HEK293 (cell line): ENCODE measurements around the gene CMTM2.

Experiments
- EGR2 ChIP-seq: fragments of 450-650 bp; formaldehyde crosslinking; IDR thresholded peaks from 2 replicates; pipeline ENCODE4 v1.5.1; 2016; ENCODE audit warnings: low read depth, missing biosample characterization, missing genetic modification characterization
- FEZF1 ChIP-seq: fragments of 450-650 bp; formaldehyde crosslinking; IDR thresholded peaks from 2 replicates; pipeline ENCODE4 v1.5.1; 2016; ENCODE audit warnings: missing biosample characterization, missing genetic modification characterization
- KLF16 ChIP-seq: fragments of 450-650 bp; formaldehyde crosslinking; IDR thresholded peaks from 2 replicates; pipeline ENCODE4 v1.5.1; 2017; ENCODE audit warnings: missing biosample characterization, missing genetic modification characterization
- SCRT2 ChIP-seq: fragments of 450-650 bp; formaldehyde crosslinking; IDR thresholded peaks from 2 replicates; pipeline ENCODE4 v1.5.1; 2016; ENCODE audit warnings: missing biosample characterization, missing genetic modification characterization
- ZBTB20 ChIP-seq: fragments of 450-650 bp; formaldehyde crosslinking; IDR thresholded peaks from 2 replicates; pipeline ENCODE4 v1.5.1; 2016; ENCODE audit warnings: missing biosample characterization, missing genetic modification characterization
- ZFP3 ChIP-seq: fragments of 450-650 bp; formaldehyde crosslinking; IDR thresholded peaks from 2 replicates; pipeline ENCODE4 v1.5.1; 2016; ENCODE audit warnings: low read depth, missing biosample characterization, missing genetic modification characterization
- ZFP41 ChIP-seq: fragments of 450-650 bp; formaldehyde crosslinking; IDR thresholded peaks from 2 replicates; pipeline ENCODE4 v1.5.1; 2016; ENCODE audit warnings: missing biosample characterization, missing genetic modification characterization, borderline replicate concordance
- ZNF112 ChIP-seq: fragments of 450-650 bp; formaldehyde crosslinking; IDR thresholded peaks from 2 replicates; pipeline ENCODE4 v1.5.0; 2017; ENCODE audit warnings: missing biosample characterization, missing genetic modification characterization
- ZNF132 ChIP-seq: fragments of 450-650 bp; formaldehyde crosslinking; IDR thresholded peaks from 2 replicates; pipeline ENCODE4 v1.5.1; 2017; ENCODE audit warnings: missing biosample characterization, missing genetic modification characterization, borderline replicate concordance
- ZNF248 ChIP-seq: fragments of 450-650 bp; formaldehyde crosslinking; IDR thresholded peaks from 2 replicates; pipeline ENCODE4 v1.5.1; 2017; ENCODE audit warnings: missing biosample characterization, missing genetic modification characterization
- ZNF274 ChIP-seq, 2 experiments: fragments of 200-500 bp in 1 of 2; fragments of 450-650 bp in 1 of 2; sonication (Bioruptor generic) in 1 of 2; formaldehyde crosslinking in 1 of 2; IDR thresholded peaks; 2 replicates each; pipeline versions ENCODE4 v1.5.1 to v1.6.1; 2014 to 2016; ENCODE audit warnings: borderline replicate concordance in 1 of 2, inconsistent platforms in 1 of 2, low read length in 1 of 2, missing biosample characterization in 1 of 2, missing genetic modification characterization in 1 of 2
- ZNF324 ChIP-seq: fragments of 450-650 bp; formaldehyde crosslinking; IDR thresholded peaks from 2 replicates; pipeline ENCODE4 v1.5.1; 2016; ENCODE audit warnings: missing biosample characterization, missing genetic modification characterization
- ZNF341 ChIP-seq: fragments of 450-650 bp; formaldehyde crosslinking; IDR thresholded peaks from 2 replicates; pipeline ENCODE4; 2016; ENCODE audit warnings: low read depth, missing biosample characterization, missing genetic modification characterization
- ZNF544 ChIP-seq: fragments of 450-650 bp; formaldehyde crosslinking; IDR thresholded peaks from 2 replicates; pipeline ENCODE4 v1.5.0; 2017; ENCODE audit warnings: missing biosample characterization, missing genetic modification characterization
- ZNF548 ChIP-seq: fragments of 450-650 bp; formaldehyde crosslinking; IDR thresholded peaks from 2 replicates; pipeline ENCODE4 v1.5.1; 2016; ENCODE audit warnings: missing biosample characterization, missing genetic modification characterization
- ZNF585B ChIP-seq: fragments of 450-650 bp; formaldehyde crosslinking; IDR thresholded peaks from 2 replicates; pipeline ENCODE4 v1.5.1; 2016; ENCODE audit warnings: missing biosample characterization, missing genetic modification characterization
- ZNF600 ChIP-seq: fragments of 450-650 bp; formaldehyde crosslinking; IDR thresholded peaks from 2 replicates; pipeline ENCODE4 v1.5.1; 2016; ENCODE audit warnings: missing biosample characterization, missing genetic modification characterization
- ZNF654 ChIP-seq: fragments of 450-650 bp; formaldehyde crosslinking; IDR thresholded peaks from 2 replicates; pipeline ENCODE4 v1.5.1; 2016; ENCODE audit warnings: low read depth, missing biosample characterization, missing genetic modification characterization
- ZNF76 ChIP-seq: fragments of 450-650 bp; formaldehyde crosslinking; IDR thresholded peaks from 2 replicates; pipeline ENCODE4; 2016; ENCODE audit warnings: low read depth, missing biosample characterization, missing genetic modification characterization, borderline replicate concordance
- ZNF777 ChIP-seq: fragments of 450-650 bp; formaldehyde crosslinking; IDR thresholded peaks from 2 replicates; pipeline ENCODE4 v1.5.1; 2017; ENCODE audit warnings: missing biosample characterization, missing genetic modification characterization, borderline replicate concordance
- ZSCAN16 ChIP-seq: fragments of 450-650 bp; formaldehyde crosslinking; IDR thresholded peaks from 2 replicates; pipeline ENCODE4 v1.5.1; 2016; ENCODE audit warnings: missing biosample characterization, missing genetic modification characterization
- ZXDB ChIP-seq: fragments of 450-650 bp; formaldehyde crosslinking; IDR thresholded peaks from 2 replicates; pipeline ENCODE4 v1.5.1; 2016; ENCODE audit warnings: missing biosample characterization, missing genetic modification characterization
- TF ChIP-seq, protein P1 (sequence below): fragments of 450-650 bp; formaldehyde crosslinking; IDR thresholded peaks from 2 replicates; pipeline ENCODE4 v1.5.1; 2017; ENCODE audit warnings: missing biosample characterization, missing genetic modification characterization
- TF ChIP-seq, protein P2 (sequence below): fragments of 450-650 bp; formaldehyde crosslinking; IDR thresholded peaks from 2 replicates; pipeline ENCODE4 v1.5.1; 2016; ENCODE audit warnings: missing biosample characterization, missing genetic modification characterization
- TF ChIP-seq, protein P3 (sequence below): fragments of 450-650 bp; formaldehyde crosslinking; IDR thresholded peaks from 2 replicates; pipeline ENCODE4 v1.5.1; 2016; ENCODE audit warnings: missing biosample characterization, missing genetic modification characterization
- TF ChIP-seq, protein P4 (sequence below): fragments of 450-650 bp; formaldehyde crosslinking; IDR thresholded peaks from 2 replicates; pipeline ENCODE4 v1.5.1; 2016; ENCODE audit warnings: missing biosample characterization, missing genetic modification characterization
- TF ChIP-seq, protein P5 (sequence below): fragments of 450-650 bp; IDR thresholded peaks from 2 replicates; pipeline ENCODE4 v1.5.1; 2018; ENCODE audit warnings: missing biosample characterization, mild to moderate bottlenecking, missing genetic modification characterization
- TF ChIP-seq, protein P6 (sequence below): fragments of 450-650 bp; formaldehyde crosslinking; IDR thresholded peaks from 2 replicates; pipeline ENCODE4 v1.5.1; 2017; ENCODE audit warnings: missing biosample characterization, mild to moderate bottlenecking, missing genetic modification characterization, moderate library complexity

Gene CMTM2

DNA sequence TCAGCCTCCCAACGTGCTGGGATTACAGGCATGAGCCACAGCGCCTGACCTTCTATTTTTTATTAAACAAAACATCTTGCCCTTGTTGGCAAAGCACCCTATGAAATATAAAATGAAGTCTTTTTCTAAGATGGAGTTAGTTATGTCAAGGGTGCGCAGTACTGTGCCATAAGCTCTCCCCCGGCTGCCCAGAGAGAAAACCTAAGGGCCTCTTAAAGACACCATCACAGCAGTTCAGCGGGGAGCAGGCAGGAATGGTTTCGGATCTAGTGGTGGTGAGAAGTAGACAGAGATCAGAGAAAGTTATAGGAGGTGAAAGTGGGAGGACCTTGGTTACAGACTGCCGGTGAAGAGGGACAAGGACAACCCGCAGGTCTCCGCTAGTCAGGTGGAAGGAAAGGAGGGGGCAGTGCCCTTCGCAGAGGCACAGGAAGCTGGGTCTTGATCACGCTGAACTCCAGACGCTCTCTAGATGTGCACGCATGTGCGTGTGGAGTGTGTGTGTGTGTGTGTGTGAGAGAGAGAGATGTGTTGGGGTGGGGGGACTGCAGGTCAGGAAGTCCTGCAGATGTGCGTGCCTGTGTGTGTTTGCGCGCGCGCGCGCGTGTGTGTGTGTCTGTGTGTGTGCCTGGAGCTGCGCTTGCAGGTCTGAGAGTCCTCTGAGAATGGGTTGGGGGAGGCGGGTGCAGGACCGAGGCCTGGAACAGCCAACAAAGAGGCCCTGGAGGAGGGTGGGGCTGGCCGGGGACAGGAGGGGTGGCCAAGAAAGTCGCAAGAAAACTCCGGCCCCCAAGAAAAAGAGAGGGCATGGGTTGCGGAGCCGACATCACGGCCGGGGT lies 24.5 kb downstream of the CMTM2 start (continued):
- TF ChIP-seq ZNF76 (0 out of 2 replicates have a peak, but pooled peaks have one; percentile 16), ZNF248 (tag by site-specific recombination) (no peak), ZFP41 (no peak), KLF16 (tag by site-specific recombination) (peak; percentile 95), ZNF654 (tag by site-specific recombination) (no peak), ZNF600 (peak; percentile 74), ZNF544 (tag by site-specific recombination) (no peak), ZFP3 (tag by site-specific recombination) (no peak), SCRT2 (peak; percentile 62), ZBTB20 (peak; percentile 85), ZSCAN16 (tag by site-specific recombination) (no peak), ZNF112 (tag by site-specific recombination) (no peak), ZNF341 (tag by site-specific recombination) (peak; percentile 98), ZNF132 (no peak), EGR2 (tag by site-specific recombination) (no peak), ZNF324 (tag by site-specific recombination) (peak; percentile 64; the same call in 1 of the 2 replicates), ZNF585B (tag by site-specific recombination) (no peak), FEZF1 (tag by site-specific recombination) (peak; percentile 15; the same call in 1 of the 2 replicates), ZNF274 (IDR thresholded peaks at IDR 0.05; ENCODE audit: low read length) (no peak), ZNF274 (tag by site-specific recombination; IDR thresholded peaks at IDR 0.05; ENCODE audit: borderline replicate concordance) (no peak; the same call in 1 of the 2 replicates), ZNF777 (tag by site-specific recombination) (peak; percentile 82; the same call in 1 of the 2 replicates), ZNF548 (tag by site-specific recombination) (no peak; the same call in 1 of the 2 replicates), ZXDB (peak; percentile 87)
- TF ChIP-seq, protein P1, sequence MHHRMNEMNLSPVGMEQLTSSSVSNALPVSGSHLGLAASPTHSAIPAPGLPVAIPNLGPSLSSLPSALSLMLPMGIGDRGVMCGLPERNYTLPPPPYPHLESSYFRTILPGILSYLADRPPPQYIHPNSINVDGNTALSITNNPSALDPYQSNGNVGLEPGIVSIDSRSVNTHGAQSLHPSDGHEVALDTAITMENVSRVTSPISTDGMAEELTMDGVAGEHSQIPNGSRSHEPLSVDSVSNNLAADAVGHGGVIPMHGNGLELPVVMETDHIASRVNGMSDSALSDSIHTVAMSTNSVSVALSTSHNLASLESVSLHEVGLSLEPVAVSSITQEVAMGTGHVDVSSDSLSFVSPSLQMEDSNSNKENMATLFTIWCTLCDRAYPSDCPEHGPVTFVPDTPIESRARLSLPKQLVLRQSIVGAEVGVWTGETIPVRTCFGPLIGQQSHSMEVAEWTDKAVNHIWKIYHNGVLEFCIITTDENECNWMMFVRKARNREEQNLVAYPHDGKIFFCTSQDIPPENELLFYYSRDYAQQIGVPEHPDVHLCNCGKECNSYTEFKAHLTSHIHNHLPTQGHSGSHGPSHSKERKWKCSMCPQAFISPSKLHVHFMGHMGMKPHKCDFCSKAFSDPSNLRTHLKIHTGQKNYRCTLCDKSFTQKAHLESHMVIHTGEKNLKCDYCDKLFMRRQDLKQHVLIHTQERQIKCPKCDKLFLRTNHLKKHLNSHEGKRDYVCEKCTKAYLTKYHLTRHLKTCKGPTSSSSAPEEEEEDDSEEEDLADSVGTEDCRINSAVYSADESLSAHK (tag by site-specific recombination): no peak; the same call in 1 of the 2 replicates
- TF ChIP-seq, protein P2, sequence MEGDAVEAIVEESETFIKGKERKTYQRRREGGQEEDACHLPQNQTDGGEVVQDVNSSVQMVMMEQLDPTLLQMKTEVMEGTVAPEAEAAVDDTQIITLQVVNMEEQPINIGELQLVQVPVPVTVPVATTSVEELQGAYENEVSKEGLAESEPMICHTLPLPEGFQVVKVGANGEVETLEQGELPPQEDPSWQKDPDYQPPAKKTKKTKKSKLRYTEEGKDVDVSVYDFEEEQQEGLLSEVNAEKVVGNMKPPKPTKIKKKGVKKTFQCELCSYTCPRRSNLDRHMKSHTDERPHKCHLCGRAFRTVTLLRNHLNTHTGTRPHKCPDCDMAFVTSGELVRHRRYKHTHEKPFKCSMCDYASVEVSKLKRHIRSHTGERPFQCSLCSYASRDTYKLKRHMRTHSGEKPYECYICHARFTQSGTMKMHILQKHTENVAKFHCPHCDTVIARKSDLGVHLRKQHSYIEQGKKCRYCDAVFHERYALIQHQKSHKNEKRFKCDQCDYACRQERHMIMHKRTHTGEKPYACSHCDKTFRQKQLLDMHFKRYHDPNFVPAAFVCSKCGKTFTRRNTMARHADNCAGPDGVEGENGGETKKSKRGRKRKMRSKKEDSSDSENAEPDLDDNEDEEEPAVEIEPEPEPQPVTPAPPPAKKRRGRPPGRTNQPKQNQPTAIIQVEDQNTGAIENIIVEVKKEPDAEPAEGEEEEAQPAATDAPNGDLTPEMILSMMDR: peak; percentile 46
- TF ChIP-seq, protein P3, sequence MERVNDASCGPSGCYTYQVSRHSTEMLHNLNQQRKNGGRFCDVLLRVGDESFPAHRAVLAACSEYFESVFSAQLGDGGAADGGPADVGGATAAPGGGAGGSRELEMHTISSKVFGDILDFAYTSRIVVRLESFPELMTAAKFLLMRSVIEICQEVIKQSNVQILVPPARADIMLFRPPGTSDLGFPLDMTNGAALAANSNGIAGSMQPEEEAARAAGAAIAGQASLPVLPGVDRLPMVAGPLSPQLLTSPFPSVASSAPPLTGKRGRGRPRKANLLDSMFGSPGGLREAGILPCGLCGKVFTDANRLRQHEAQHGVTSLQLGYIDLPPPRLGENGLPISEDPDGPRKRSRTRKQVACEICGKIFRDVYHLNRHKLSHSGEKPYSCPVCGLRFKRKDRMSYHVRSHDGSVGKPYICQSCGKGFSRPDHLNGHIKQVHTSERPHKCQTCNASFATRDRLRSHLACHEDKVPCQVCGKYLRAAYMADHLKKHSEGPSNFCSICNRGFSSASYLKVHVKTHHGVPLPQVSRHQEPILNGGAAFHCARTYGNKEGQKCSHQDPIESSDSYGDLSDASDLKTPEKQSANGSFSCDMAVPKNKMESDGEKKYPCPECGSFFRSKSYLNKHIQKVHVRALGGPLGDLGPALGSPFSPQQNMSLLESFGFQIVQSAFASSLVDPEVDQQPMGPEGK: peak; percentile 93
- TF ChIP-seq, protein P4, sequence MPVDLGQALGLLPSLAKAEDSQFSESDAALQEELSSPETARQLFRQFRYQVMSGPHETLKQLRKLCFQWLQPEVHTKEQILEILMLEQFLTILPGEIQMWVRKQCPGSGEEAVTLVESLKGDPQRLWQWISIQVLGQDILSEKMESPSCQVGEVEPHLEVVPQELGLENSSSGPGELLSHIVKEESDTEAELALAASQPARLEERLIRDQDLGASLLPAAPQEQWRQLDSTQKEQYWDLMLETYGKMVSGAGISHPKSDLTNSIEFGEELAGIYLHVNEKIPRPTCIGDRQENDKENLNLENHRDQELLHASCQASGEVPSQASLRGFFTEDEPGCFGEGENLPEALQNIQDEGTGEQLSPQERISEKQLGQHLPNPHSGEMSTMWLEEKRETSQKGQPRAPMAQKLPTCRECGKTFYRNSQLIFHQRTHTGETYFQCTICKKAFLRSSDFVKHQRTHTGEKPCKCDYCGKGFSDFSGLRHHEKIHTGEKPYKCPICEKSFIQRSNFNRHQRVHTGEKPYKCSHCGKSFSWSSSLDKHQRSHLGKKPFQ (tag by site-specific recombination): no peak
- TF ChIP-seq, protein P5, sequence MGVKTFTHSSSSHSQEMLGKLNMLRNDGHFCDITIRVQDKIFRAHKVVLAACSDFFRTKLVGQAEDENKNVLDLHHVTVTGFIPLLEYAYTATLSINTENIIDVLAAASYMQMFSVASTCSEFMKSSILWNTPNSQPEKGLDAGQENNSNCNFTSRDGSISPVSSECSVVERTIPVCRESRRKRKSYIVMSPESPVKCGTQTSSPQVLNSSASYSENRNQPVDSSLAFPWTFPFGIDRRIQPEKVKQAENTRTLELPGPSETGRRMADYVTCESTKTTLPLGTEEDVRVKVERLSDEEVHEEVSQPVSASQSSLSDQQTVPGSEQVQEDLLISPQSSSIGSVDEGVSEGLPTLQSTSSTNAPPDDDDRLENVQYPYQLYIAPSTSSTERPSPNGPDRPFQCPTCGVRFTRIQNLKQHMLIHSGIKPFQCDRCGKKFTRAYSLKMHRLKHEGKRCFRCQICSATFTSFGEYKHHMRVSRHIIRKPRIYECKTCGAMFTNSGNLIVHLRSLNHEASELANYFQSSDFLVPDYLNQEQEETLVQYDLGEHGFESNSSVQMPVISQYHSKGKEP: no peak
- TF ChIP-seq, protein P6, sequence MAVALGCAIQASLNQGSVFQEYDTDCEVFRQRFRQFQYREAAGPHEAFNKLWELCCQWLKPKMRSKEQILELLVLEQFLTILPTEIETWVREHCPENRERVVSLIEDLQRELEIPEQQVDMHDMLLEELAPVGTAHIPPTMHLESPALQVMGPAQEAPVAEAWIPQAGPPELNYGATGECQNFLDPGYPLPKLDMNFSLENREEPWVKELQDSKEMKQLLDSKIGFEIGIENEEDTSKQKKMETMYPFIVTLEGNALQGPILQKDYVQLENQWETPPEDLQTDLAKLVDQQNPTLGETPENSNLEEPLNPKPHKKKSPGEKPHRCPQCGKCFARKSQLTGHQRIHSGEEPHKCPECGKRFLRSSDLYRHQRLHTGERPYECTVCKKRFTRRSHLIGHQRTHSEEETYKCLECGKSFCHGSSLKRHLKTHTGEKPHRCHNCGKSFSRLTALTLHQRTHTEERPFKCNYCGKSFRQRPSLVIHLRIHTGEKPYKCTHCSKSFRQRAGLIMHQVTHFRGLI (tag by site-specific recombination): no peak
